Colonic mucosa (tissue), 4 donors: ENCODE results near the gene CAV1. TPM values are rescaled to one million over a fixed set of nuclear protein-coding genes. Genes with fewer than 3 reads are reported as not detected.
"Not testable (repeated sequence)": the region's sequence is repeated elsewhere in the genome, so short reads cannot be mapped to it uniquely, and the experiment has no call there.

Experiments
- DNase-seq: peaks from one replicate; pipeline ENCODE4 v3.0.0-alpha.2; 2020
- H3K27ac ChIP-seq: fragments of 200-600 bp; one replicate; pipeline ENCODE4 v1.8.0; 2021
- H3K27me3 ChIP-seq: fragments of 200-600 bp; one replicate; pipeline ENCODE4 v1.8.0; 2021
- H3K36me3 ChIP-seq: fragments of 200-600 bp; one replicate; pipeline ENCODE4 v1.8.0; 2021
- H3K4me1 ChIP-seq: fragments of 200-600 bp; one replicate; pipeline ENCODE4 v1.8.0; 2021; ENCODE audit warnings: mild to moderate bottlenecking
- H3K4me3 ChIP-seq: fragments of 200-600 bp; one replicate; pipeline ENCODE4 v1.8.0; 2021
- H3K9ac ChIP-seq, 2 donors: one replicate each; pipeline ENCODE4 v1.7.0; 2013; ENCODE audit warnings: control low read depth in 2 of 2, low read depth in 2 of 2, low read length in 2 of 2
- H3K9me3 ChIP-seq: fragments of 200-600 bp; one replicate; pipeline ENCODE4 v1.8.0; 2021
- intact Hi-C: fragments of 100-400 bp; cut with DNase I; formaldehyde crosslinking; loops from one replicate; pipeline ENCODE4 v1.14.1; 2022
- total RNA-seq, 2 donors: library from RNA; stranded (reverse); fragmentation: NEBNext Ultra II Directional in 1 of 2; extraction: Animal tissue kit (Norgen Biotek cat#: 25700) in 1 of 2; gene quantifications; one replicate each; pipeline ENCODE4 v1.2.1, GENCODE V29; 2021
- TF ChIP-seq, protein P1 (sequence below): fragments of 200-600 bp; IDR thresholded peaks from one replicate; pipeline ENCODE4 v1.8.0; 2022; ENCODE audit warnings: antibody characterized with exemption, mild to moderate bottlenecking
- donor health status: healthy.
- donor health status: DM: no; HTN: no; CAD: no.
- donor health status: DM: no; HTN: no; CAD: no.

The CAV1 gene
- total RNA-seq, 2 donors from 2014 or later = 16.1 to 87.0 TPM

DNA sequence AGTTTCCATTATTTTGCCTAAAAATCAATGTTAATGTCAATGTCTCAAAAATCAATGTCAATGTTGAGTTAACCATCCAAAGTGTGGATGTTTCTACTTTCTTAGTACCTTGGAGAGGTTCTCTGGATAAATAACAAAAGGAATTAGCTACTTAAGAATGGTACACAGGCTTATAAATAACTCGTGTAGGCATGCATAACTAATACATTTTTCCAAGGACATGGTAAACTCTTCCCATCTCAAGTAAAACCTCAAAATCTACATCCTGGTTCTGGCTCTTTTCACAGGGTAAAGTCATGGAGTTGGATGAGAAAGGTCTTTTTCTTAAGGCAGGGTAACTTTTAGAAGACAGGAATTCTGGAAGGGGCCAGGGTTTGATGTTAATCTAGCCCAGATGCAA is 59.9 kb downstream of the CAV1 start:
- H3K9ac ChIP-seq = no peak overlapping the region
- H3K27ac ChIP-seq = no peak overlapping the region
- H3K4me1 ChIP-seq = no peaks in the 10 kb centered on the region
- no peak overlapping the region for H3K4me3 ChIP-seq
- no peak for DNase-seq
- no peaks in the 10 kb centered on the region for H3K36me3 ChIP-seq
- H3K9me3 ChIP-seq = no peaks in the 10 kb centered on the region
- TF ChIP-seq, protein P1, sequence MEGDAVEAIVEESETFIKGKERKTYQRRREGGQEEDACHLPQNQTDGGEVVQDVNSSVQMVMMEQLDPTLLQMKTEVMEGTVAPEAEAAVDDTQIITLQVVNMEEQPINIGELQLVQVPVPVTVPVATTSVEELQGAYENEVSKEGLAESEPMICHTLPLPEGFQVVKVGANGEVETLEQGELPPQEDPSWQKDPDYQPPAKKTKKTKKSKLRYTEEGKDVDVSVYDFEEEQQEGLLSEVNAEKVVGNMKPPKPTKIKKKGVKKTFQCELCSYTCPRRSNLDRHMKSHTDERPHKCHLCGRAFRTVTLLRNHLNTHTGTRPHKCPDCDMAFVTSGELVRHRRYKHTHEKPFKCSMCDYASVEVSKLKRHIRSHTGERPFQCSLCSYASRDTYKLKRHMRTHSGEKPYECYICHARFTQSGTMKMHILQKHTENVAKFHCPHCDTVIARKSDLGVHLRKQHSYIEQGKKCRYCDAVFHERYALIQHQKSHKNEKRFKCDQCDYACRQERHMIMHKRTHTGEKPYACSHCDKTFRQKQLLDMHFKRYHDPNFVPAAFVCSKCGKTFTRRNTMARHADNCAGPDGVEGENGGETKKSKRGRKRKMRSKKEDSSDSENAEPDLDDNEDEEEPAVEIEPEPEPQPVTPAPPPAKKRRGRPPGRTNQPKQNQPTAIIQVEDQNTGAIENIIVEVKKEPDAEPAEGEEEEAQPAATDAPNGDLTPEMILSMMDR = no peak
- no peaks in the 10 kb centered on the region for H3K27me3 ChIP-seq
- intact Hi-C loops = loop anchor here (5.0 to 10.0 kb wide), 2 partner anchors 140 to 402 kb away; no protein-coding TSS in a partner anchor

- H3K4me1 ChIP-seq = no peaks in the 10 kb centered on the region
- no peak overlapping the region for H3K27ac ChIP-seq
- no peak overlapping the region for H3K4me3 ChIP-seq
- DNase-seq = no peak
- no peaks in the 10 kb centered on the region for H3K36me3 ChIP-seq
- intact Hi-C loops = loop anchor here (5.0 to 10.0 kb wide), 2 partner anchors 141 to 403 kb away; no protein-coding TSS in a partner anchor
- no peaks in the 10 kb centered on the region for H3K27me3 ChIP-seq
- TF ChIP-seq, protein P1 = no peak
- no peaks in the 10 kb centered on the region for H3K9me3 ChIP-seq
- no peak overlapping the region for H3K9ac ChIP-seq
Observed at GRCh38 chr7:116585392-116585791, 60.6 kb downstream of the CAV1 start.

DNA sequence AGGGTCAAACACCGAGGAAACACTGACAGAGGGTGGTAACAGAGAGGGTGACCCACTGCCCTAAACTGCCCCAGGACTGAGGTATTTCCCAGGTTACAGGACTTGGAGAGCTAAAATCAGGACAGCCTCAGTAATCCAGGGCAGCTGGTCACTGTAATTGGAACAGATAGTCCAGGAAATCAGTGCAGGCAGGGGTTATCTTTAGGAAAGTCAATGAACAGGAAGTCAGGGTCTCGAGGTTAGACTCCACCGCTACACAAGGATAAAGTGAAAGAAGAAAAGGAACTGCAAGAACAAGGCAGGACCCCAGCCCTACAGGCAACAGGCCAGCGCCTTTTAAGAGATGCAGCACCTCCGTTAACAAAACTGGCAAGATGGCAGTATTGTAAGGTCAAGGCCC is 61.1 kb downstream of the CAV1 start:
- Histone ChIP-seq H3K27ac (no peak overlapping the region), H3K36me3 (no peaks in the 10 kb centered on the region), H3K4me3 (no peak overlapping the region), H3K9ac (no peak overlapping the region), H3K27me3 (no peaks in the 10 kb centered on the region), H3K4me1 (no peaks in the 10 kb centered on the region), H3K9me3 (no peaks in the 10 kb centered on the region)
- TF ChIP-seq, protein P1 = no peak
- intact Hi-C loops = loop anchor here (5.0 to 10.0 kb wide), 2 partner anchors 141 to 404 kb away; no protein-coding TSS in a partner anchor
- no peak for DNase-seq

GRCh38 chr7:116587200-116587599 is 62.4 kb downstream of the CAV1 start:
- intact Hi-C loops = loop anchor here (5.0 to 10.0 kb wide), 2 partner anchors 142 to 405 kb away; no protein-coding TSS in a partner anchor
- not testable (repeated sequence) for H3K36me3 ChIP-seq, H3K27ac ChIP-seq, DNase-seq, H3K4me3 ChIP-seq, H3K4me1 ChIP-seq, H3K27me3 ChIP-seq, H3K9me3 ChIP-seq, H3K9ac ChIP-seq

DNA sequence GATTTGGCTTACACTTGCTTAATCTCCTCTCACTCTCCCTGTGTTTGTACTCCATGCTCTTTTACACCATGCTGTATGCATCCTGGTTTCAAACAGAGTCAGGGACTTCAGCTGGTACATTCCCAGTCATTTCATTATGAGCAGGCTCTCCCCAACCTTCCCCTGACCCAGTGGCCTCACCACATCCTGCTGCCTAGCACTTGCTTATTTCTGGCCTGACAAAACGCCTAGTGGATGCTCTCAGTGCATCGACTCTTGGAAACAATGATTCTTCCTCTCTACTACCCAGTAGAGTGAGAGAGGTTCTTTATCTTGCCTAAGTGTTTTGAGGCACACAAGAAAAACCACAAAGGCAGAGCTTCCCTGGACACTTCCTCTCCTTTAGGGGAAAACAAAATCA is 63.4 kb downstream of the CAV1 start:
- Histone ChIP-seq H3K4me3 (no peak overlapping the region), H3K27ac (no peak overlapping the region), H3K9me3 (no peaks in the 10 kb centered on the region), H3K9ac (no peak overlapping the region), H3K4me1 (no peaks in the 10 kb centered on the region), H3K36me3 (no peaks in the 10 kb centered on the region), H3K27me3 (no peaks in the 10 kb centered on the region)
- TF ChIP-seq, protein P1 = no peak
- DNase-seq = no peak
- intact Hi-C loops = loop anchor here (2.0 to 10.0 kb wide), 3 partner anchors 143 to 406 kb away; no protein-coding TSS in a partner anchor

- DNase-seq = no peak
- Histone ChIP-seq H3K36me3 (no peaks in the 10 kb centered on the region), H3K4me1 (no peaks in the 10 kb centered on the region), H3K4me3 (no peak overlapping the region), H3K27me3 (no peaks in the 10 kb centered on the region), H3K9me3 (no peaks in the 10 kb centered on the region), H3K9ac (no peak overlapping the region), H3K27ac (no peak overlapping the region)
- intact Hi-C loops = loop anchor here (2.0 to 10.0 kb wide), 3 partner anchors 144 to 407 kb away; no protein-coding TSS in a partner anchor
- TF ChIP-seq, protein P1 = peak; percentile 73
Observed at GRCh38 chr7:116588641-116589594, 64.1 kb downstream of the CAV1 start.
